ENCODE measurements around the gene KRTAP12-2. TPM values are rescaled to one million over a fixed set of nuclear protein-coding genes. Genes with fewer than 3 reads are reported as not detected.

The KRTAP12-2 gene
- total RNA-seq, 2 donors from 2014 or later, result not detected

GRCh38 chr21:44706706-44707581 lies 40.2 kb upstream of the KRTAP12-2 start:
- ATAC-seq (replicated peaks in 1 of 2) (no peak), DNase-seq (no peak)
- Mint-ChIP-seq H3K4me1 (ENCODE audit: low read depth) (peaks cover 19% of the 10 kb centered on the region), H3K27ac (no peak overlapping the region), H3K4me3 (no peak overlapping the region), H3K36me3 (ENCODE audit: insufficient read depth in 2 of 2) (peaks cover 5 to 7% of the 10 kb centered on the region in 2 donors), H3K27me3 (ENCODE audit: low read depth) (peaks cover 97% of the 10 kb centered on the region), H3K9me3 (peaks cover 3% of the 10 kb centered on the region in 2 donors)

GRCh38 chr21:44706026-44706705 lies 39.4 kb upstream of the KRTAP12-2 start:
- Mint-ChIP-seq H3K27me3 (ENCODE audit: low read depth) (peaks cover 94% of the 10 kb centered on the region), H3K9me3 (peaks cover 3% of the 10 kb centered on the region in 2 donors), H3K36me3 (ENCODE audit: insufficient read depth in 2 of 2) (peaks cover 5 to 7% of the 10 kb centered on the region in 2 donors), H3K4me1 (ENCODE audit: low read depth) (peaks cover 14% of the 10 kb centered on the region), H3K27ac (no peak overlapping the region), H3K4me3 (no peak overlapping the region)
- ATAC-seq (replicated peaks in 1 of 2), result no peak
- no peak for DNase-seq

GRCh38 chr21:44704636-44705001 lies 37.9 kb upstream of the KRTAP12-2 start:
- DNase-seq (no peak), ATAC-seq (replicated peaks in 1 of 2) (no peak)
- Mint-ChIP-seq H3K9me3 (peaks cover 3% of the 10 kb centered on the region in 2 donors), H3K4me1 (ENCODE audit: low read depth) (peaks cover 7% of the 10 kb centered on the region), H3K27me3 (ENCODE audit: low read depth) (peaks cover 85% of the 10 kb centered on the region), H3K4me3 (no peak overlapping the region), H3K27ac (no peak overlapping the region), H3K36me3 (ENCODE audit: insufficient read depth in 2 of 2) (peaks cover 5 to 7% of the 10 kb centered on the region in 2 donors)

DNA sequence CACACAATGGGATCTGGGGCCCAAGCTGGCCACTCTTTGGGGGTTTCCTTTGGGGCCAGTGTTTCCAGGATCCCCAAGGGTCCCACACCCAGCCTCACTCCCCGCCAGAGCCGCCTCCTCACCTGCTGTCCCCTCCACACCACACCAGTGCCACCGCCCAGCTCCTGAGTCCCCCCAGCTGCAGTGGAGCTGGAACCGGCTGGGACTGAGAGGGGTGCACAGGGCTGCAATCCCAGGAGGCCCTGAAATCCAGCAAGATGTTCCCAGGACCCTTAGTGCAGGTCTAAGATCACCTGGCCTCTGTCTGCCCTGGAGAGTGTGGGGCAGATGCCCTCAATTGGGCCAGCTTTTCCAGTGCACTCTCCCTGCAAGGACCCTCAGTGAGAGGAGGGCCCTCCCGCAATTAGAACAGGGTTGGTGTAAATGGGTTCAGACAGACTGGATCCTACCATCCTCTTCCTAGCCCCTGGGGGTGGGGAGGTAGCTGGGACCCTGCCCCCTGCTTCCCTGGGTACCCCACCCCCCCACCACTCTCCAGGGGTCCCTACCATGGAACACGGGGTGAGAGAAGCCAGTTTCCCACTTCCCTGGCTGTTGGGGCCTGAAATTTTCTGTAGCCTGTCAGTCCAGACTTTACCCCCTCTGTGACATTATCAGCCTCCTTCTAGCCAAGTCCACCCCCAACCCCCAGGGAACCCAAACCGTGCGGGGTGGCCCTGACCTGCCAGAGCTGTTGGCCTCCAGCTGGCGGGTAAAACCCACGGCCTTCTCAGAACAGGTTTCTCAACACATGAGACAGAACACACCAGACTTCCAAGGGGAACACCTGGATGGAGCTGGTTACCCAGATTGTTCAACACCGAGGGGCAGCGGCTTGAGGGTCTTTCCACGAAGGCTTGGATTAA lies 37.3 kb upstream of the KRTAP12-2 start:
- peaks cover 83% of the 10 kb centered on the region for H3K27me3 Mint-ChIP-seq (ENCODE audit: low read depth)
- H3K4me3 Mint-ChIP-seq, result no peak overlapping the region
- no peak for ATAC-seq (replicated peaks in 1 of 2)
- peaks cover 3% of the 10 kb centered on the region in 2 donors for H3K9me3 Mint-ChIP-seq
- DNase-seq, result no peak
- peaks cover 2% of the 10 kb centered on the region for H3K4me1 Mint-ChIP-seq (ENCODE audit: low read depth)
- H3K36me3 Mint-ChIP-seq (ENCODE audit: insufficient read depth in 2 of 2), result peaks cover 5 to 7% of the 10 kb centered on the region in 2 donors
- H3K27ac Mint-ChIP-seq, result no peak overlapping the region

DNA sequence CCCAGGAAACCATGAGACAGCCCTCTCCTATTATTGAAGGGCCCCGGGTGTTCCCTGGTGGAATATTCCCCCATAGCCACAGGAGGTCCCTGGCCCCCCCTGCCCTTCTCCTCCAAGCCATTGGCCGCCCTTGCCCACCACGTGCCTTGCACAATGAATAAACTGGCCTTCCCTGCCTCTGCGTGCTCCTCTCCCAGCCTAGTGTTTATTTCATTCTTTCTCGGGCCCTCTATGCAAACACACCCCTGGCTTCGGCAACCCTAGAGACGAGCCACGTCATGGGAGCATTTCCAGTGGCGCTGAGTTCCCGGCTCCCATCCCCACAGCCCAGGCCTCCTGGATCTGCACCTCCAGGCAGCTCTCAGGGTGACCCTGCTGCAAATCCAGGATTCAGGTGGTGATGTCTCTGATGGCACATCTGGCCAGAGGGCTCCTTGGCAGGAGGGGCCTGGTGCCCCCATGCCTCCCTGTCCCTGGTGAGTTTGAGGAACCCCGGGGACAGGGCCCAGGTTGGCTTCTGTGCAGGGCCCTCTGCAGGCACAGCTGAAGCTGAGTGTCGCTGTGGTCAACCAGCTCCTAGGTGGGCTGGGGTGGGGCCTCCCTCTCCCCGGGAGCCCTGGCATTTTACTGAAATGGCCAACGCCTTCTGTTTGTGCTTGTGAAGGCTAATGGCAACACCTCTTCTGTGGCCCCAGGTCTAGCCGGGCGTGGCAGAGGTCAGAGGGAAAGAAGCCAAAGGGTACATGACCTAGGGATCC lies 36.4 kb upstream of the KRTAP12-2 start:
- Mint-ChIP-seq H3K4me1 (ENCODE audit: low read depth) (no peaks in the 10 kb centered on the region), H3K27ac (no peak overlapping the region), H3K4me3 (no peak overlapping the region), H3K27me3 (ENCODE audit: low read depth) (peaks cover 84% of the 10 kb centered on the region), H3K36me3 (ENCODE audit: insufficient read depth in 2 of 2) (peaks cover 5 to 7% of the 10 kb centered on the region in 2 donors), H3K9me3 (peaks cover 3% of the 10 kb centered on the region in 2 donors)
- DNase-seq (no peak), ATAC-seq (replicated peaks in 1 of 2) (no peak)

DNA sequence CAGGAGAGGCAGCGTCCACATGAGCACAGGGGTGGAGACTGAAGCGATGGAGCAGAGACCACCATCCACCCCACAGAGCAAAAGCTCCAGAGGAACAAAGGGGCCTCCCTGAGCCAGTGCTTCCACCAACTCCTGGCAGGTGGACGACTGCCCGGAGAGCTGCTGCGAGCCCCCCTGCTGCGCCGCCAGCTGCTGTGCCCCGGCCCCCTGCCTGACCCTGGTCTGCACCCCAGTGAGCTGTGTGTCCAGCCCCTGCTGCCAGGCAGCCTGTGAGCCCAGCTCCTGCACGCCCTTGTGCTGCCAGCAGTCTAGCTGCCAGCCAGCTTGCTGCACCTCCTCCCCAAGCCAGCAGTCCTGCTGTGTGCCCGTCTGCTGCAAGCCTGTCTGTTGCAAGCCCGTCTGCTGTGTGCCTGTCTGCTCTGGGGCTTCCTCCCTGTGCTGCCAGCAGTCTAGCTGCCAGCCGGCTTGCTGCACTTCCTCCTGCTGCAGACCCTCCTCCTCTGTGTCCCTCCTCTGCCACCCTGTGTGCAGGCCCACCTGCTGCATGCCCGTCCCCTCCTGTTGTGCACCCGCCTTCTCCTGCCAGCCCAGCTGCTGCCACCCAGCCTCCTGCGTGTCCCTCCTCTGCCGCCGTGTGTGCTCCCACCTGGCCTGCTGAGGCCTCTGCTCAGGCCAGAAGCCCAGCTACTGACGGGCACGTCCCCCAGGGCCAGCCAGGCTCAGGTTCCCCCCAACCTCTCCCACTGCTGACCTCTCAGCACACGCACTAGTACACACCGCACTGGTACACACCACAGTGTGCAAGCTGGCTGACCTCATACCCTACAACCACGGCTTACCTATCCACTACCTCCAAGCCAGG lies 35.6 kb upstream of the KRTAP12-2 start:
- Mint-ChIP-seq H3K36me3 (ENCODE audit: insufficient read depth in 2 of 2) (peaks cover 5 to 7% of the 10 kb centered on the region in 2 donors), H3K4me3 (no peak overlapping the region), H3K4me1 (ENCODE audit: low read depth) (no peaks in the 10 kb centered on the region), H3K27me3 (ENCODE audit: low read depth) (peaks cover 84% of the 10 kb centered on the region), H3K27ac (no peak overlapping the region), H3K9me3 (peaks cover 3% of the 10 kb centered on the region in 2 donors)
- DNase-seq (no peak), ATAC-seq (replicated peaks in 1 of 2) (no peak)

DNA sequence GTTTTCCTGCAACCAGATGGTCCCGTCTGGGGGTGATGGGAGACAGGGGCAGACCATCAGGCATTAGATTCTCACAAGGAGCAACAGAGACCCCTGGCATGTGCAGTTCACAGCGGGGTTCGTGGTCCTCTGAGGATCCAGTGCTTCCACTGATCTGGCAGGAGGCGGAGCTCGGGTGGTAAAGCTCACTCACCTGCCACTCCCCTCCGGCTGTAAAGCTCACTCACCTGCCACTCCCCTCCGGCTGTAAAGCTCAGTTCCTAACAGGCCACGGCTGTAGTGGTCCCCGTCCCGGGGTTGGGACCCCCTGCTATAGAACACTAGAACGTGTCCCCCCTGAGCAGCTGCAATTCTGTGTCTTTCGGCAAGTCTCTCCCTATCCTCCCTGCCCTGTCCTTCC lies 34.8 kb upstream of the KRTAP12-2 start:
- peaks cover 84% of the 10 kb centered on the region for H3K27me3 Mint-ChIP-seq (ENCODE audit: low read depth)
- ATAC-seq (replicated peaks in 1 of 2) (no peak), DNase-seq (no peak)
- peaks cover 5 to 7% of the 10 kb centered on the region in 2 donors for H3K36me3 Mint-ChIP-seq (ENCODE audit: insufficient read depth in 2 of 2)
- no peak overlapping the region for H3K27ac Mint-ChIP-seq
- H3K9me3 Mint-ChIP-seq, result peaks cover 3% of the 10 kb centered on the region in 2 donors
- no peaks in the 10 kb centered on the region for H3K4me1 Mint-ChIP-seq (ENCODE audit: low read depth)
- H3K4me3 Mint-ChIP-seq, result no peak overlapping the region

DNA sequence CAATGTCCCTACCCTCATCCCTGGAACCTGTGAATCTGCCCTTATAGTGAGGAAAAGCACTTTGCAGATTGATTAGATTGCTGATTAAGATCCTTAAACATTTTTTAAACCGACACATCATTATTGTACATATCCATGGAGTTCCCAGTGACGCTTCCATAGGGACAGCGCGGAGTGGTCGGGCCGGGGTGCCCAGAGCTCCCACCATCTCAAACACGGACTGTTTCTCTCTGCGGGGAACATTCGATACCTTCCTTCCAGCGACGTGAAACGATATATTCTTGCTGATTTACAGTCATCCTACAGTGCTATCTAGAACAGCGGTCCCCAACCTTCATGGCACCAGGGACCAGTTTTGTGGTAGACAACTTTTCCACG lies 34.3 kb upstream of the KRTAP12-2 start:
- Mint-ChIP-seq H3K4me1 (ENCODE audit: low read depth) (no peaks in the 10 kb centered on the region), H3K27me3 (ENCODE audit: low read depth) (peaks cover 84% of the 10 kb centered on the region), H3K9me3 (peaks cover 3% of the 10 kb centered on the region in 2 donors), H3K36me3 (ENCODE audit: insufficient read depth in 2 of 2) (peaks cover 5% of the 10 kb centered on the region in 2 donors), H3K27ac (no peak overlapping the region), H3K4me3 (no peak overlapping the region)
- DNase-seq (no peak), ATAC-seq (replicated peaks in 1 of 2) (no peak)

- Mint-ChIP-seq H3K4me1 (ENCODE audit: low read depth) (no peaks in the 10 kb centered on the region), H3K9me3 (no peaks in the 10 kb centered on the region), H3K27me3 (ENCODE audit: low read depth) (peaks cover 80% of the 10 kb centered on the region), H3K4me3 (no peak overlapping the region), H3K27ac (no peak overlapping the region), H3K36me3 (ENCODE audit: insufficient read depth in 2 of 2) (peaks cover 0 to 2% of the 10 kb centered on the region in 2 donors)
- no peak for DNase-seq
- ATAC-seq (replicated peaks in 1 of 2), result no peak
Observed at GRCh38 chr21:44700101-44701022, 33.6 kb upstream of the KRTAP12-2 start.

GRCh38 chr21:44699502-44700001 lies 32.8 kb upstream of the KRTAP12-2 start:
- Mint-ChIP-seq H3K36me3 (ENCODE audit: insufficient read depth in 2 of 2) (no peaks in the 10 kb centered on the region), H3K9me3 (no peaks in the 10 kb centered on the region), H3K4me3 (no peak overlapping the region), H3K4me1 (ENCODE audit: low read depth) (no peaks in the 10 kb centered on the region), H3K27ac (no peak overlapping the region), H3K27me3 (ENCODE audit: low read depth) (peaks cover 72% of the 10 kb centered on the region)
- ATAC-seq (replicated peaks in 1 of 2) (no peak), DNase-seq (no peak)
